GM18909 (cell line): ENCODE data around the gene CALCB.
"Not testable (repeated sequence)": the region's sequence is repeated elsewhere in the genome, so short reads cannot be mapped to it uniquely, and the experiment has no call there.

Experiments
- ATAC-seq: cut with Tn5 transposase; IDR thresholded peaks from one replicate; pipeline ENCODE4 v1.9.1; 2021; ENCODE audit warnings: mild to moderate bottlenecking; ENCODE audit not compliant: unreplicated experiment, poor library complexity

The CALCB gene

GRCh38 chr11:15073361-15074205 lies at the start of gene CALCB:
Gene CALCB (plus strand): TSS chr11:15073593. CDS start chr11:15074719, 1,126 bp downstream.
- ATAC-seq = no peak

GRCh38 chr11:15027011-15027410 lies 46.4 kb upstream of the CALCB start:
- ATAC-seq = no peak

- no peak for ATAC-seq
Observed at GRCh38 chr11:15027956-15028355, 45.4 kb upstream of the CALCB start.

GRCh38 chr11:15028379-15028778 lies 45.0 kb upstream of the CALCB start:
- no peak for ATAC-seq

- not testable (repeated sequence) for ATAC-seq
Observed at GRCh38 chr11:15031945-15032344, 41.4 kb upstream of the CALCB start.

GRCh38 chr11:15034687-15035267 lies 38.6 kb upstream of the CALCB start:
- no peak for ATAC-seq

- ATAC-seq = no peak
Observed at GRCh38 chr11:15035283-15035682, 38.1 kb upstream of the CALCB start.

- no peak for ATAC-seq
Observed at GRCh38 chr11:15038963-15039362, 34.4 kb upstream of the CALCB start.

- ATAC-seq = no peak
Observed at GRCh38 chr11:15045209-15045608, 28.2 kb upstream of the CALCB start.

GRCh38 chr11:15045891-15046290 lies 27.5 kb upstream of the CALCB start:
- ATAC-seq = no peak

GRCh38 chr11:15046673-15047072 lies 26.7 kb upstream of the CALCB start:
- not testable (repeated sequence) for ATAC-seq

GRCh38 chr11:15048616-15049015 lies 24.8 kb upstream of the CALCB start:
- no peak for ATAC-seq

GRCh38 chr11:15053191-15053685 lies 20.2 kb upstream of the CALCB start:
- no peak for ATAC-seq

- no peak for ATAC-seq
Observed at GRCh38 chr11:15055620-15056356, 17.6 kb upstream of the CALCB start.

- no peak for ATAC-seq
Observed at GRCh38 chr11:15057329-15057728, 16.1 kb upstream of the CALCB start.

GRCh38 chr11:15059132-15059915 lies 14.1 kb upstream of the CALCB start:
- no peak for ATAC-seq

GRCh38 chr11:15062599-15062998 lies 10.8 kb upstream of the CALCB start:
- no peak for ATAC-seq

GRCh38 chr11:15069751-15070150 lies 3.6 kb upstream of the CALCB start:
- not testable (repeated sequence) for ATAC-seq

- no peak for ATAC-seq
Observed at GRCh38 chr11:15071556-15072255, 1.7 kb upstream of the CALCB start.
